ENCODE measurements around the gene PTPN4.

DNA sequence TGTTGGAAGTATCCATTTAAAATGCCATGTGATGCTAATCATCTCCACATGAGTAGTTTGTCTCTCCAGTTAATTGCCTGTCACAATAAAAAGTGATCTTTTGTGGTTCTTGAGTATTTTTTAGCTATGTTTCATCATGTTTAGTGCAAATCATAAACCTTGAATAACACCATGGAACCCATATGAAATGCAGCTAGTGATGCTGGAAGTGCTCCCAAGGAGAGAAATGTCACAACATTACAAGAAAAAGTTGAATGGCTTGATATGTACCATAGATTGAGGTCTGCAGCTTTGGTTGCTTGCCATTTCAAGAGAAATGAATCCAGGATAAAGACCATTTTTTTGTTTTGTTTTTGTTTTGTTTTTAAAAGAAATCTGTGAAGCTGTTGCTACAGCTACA, 14.3 kb downstream of the PTPN4 start:
- TF ChIP-seq EZH2 (IDR thresholded peaks at IDR 0.05; ENCODE audit: insufficient read depth, poor library complexity, severe bottlenecking) = no peak
- TF ChIP-seq EZH2phosphoT487 (IDR thresholded peaks at IDR 0.05; ENCODE audit: insufficient read depth, low read depth) = no peak
